NCI-H1092 (cell line): ENCODE data around the gene KIF4B.
"Not testable (repeated sequence)": the region's sequence is repeated elsewhere in the genome, so short reads cannot be mapped to it uniquely, and the experiment has no call there.

ENCODE experiments used
- DNase-seq: peaks from one replicate; lab custom pipeline; 2025; lab: John Stamatoyannopoulos, UW

The KIF4B gene

DNA sequence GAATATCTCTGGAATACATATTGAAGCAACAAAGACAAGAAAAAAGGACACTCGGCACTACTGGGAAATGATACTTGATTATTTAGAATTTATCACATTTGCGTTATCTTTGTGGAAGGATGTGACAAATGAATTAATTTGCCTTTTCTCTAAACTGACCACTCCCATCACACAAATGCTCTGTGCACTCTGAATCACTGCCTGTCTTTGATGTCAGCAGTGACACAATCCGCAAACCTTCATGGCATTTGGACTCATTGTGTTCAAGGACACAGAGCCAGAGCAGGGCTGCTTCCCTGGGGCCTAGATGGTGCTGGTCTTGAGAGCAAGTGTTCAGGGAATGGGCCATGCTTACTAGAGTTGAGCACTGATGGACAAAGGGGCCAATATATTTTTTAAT is 4.9 kb upstream of the KIF4B start:
- DNase-seq: no peak

DNA sequence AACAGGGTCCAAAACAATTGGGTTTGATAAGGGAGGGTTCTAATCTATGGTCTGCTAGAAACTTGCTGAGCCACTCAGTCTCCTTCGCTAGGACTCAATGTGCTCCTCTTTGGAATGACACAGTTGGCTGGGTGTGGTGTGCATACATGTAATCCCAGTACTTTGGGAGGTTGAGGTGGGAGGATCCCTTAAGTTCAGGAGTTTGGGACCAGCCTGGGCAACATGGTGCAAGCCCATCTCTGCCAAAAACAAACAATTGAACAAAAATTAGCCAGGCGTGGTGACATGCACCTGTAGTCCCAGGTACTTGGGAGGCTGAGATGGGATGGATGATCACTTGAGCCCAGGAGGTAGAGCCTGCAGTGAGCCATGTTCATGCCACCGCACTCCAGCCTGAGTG is 2.7 kb upstream of the KIF4B start:
- no peak for DNase-seq

DNA sequence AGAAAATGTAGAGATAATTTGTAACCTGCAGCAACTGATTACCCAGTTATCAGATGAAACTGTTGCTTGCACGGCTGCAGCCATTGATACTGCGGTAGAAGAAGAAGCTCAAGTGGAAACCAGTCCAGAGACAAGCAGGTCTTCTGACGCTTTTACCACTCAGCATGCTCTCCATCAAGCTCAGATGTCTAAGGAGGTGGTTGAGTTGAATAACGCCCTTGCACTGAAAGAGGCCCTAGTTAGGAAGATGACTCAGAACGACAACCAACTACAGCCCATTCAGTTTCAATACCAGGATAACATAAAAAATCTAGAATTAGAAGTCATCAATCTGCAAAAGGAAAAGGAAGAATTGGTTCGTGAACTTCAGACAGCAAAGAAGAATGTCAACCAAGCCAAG is 1.7 kb downstream of the KIF4B start:
- no peak for DNase-seq

DNA sequence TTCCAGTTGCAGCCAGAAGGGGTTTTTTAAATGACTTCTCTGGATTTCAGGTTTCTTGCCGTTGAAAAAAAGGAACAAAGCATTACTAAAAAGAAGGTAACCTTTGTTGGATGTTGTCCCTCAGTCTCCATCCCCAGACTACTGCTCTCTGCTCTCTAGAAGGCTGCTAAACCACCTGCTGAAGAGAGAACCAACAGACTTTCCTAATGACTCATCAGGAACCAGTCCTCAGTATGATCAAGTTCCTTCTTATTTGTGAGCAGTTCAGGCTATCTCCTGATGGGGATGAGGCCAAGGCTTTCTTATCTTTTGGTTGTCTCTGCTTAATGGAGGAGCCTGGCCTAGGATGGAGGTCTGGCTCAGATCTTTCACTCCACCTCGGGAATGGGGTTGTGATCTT is 4.1 kb downstream of the KIF4B start:
- DNase-seq: no peak

DNA sequence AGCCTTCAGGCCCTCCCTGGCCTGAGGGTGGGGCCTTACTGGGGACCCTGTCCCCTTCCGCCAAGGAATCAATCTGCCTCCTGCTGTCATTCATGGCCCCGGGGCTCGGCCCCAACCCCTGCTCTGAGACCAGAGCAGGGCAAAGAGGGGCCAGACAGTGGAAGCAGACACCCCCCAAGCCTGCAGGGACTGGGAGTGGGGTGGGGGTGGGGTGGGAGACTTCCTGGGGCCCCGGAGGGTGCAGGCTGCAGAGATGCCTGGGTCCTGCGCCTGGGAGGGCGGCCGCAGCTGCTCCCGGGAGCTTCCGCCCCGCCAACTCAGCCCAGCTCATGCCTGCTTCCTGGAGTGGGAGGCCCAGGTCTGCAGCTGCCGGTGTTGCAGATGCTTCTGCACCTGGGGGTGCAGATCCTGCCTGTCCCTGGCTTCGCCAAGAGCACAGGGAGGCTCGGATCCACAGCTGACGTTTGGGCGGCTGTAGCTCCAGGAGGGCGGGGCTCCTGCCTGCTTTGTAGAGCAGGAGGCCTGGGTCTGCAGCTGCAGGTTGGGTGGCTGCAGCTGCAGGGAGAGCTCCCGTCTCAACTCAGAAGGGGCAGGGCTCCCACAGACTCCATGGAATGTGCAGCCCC is 6.2 kb downstream of the KIF4B start:
- DNase-seq: no peak

DNA sequence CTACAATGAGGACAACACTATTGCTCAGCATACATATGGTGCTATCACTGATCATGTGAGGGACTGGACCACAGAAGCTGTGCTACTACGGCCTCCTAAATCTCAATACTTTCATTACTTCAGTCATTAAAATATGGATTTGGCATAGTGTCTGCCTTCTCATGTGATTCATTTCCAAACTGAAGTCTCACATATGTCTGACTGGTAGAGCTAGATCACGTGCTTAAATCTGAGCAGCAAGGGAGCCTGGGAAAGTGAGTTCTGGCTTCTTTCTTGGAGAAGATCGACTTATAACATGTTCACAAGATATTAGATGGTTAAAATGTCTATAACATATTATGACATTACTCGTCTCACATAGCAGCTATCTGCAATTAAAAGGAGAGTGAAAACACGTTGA is 8.3 kb downstream of the KIF4B start:
- DNase-seq: no peak

DNA sequence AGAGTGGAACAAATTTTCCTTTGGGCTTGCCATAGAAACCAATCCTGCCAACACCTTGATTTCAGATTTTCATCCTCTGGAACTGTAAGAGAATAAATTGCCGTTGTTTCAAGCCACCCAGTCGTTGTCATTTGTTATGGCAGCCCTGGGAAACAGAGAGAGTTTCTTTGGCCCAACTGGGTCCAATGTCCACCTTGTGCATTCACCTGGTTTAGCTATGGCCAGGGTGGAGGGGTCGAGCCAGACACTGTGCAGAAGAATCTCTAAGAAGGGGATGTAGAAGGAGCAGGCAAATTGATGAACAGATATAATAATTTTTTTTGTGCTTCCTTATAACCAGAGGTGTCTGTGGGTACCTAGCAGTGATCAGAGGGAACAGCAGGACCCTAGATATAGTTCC is 9.8 kb downstream of the KIF4B start:
- no peak for DNase-seq

DNA sequence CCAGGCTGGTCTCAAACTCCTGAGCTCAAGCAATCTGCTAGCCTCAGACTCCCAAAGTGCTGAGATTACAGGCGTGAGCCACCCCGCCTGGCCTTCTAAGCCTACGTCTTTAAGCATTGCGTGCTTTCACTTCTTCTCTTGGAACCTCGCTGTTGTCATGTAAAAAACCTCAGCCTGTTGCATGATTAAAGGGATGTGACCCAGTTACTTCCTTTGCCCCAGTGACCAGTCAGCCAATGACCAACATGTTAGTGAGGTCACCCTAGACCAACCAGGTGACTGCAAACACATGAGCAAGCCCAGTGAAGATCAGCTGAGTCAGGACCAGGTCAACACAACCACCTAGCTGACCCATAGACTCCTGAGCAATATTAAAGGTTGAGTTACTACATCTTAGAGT is 10.5 kb downstream of the KIF4B start:
- no peak for DNase-seq

DNA sequence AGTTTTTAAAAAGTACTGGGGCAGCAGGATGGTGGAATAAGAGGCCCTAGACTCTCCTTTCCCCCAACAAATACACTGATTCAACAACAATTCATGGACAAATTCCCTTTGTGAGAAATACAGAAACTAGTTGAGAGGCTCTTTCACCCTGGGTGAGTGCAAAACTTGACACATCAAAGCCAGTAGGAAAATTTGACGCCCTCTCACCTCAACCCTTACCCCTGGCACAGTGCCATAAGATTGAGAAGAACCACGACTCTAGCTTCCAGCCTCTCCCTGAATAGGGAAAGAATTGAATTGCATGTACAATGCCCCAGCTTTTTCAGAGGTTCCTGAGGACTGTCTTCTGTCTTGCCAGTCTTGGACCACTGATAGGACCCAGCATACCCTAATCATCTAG is 12.3 kb downstream of the KIF4B start:
- DNase-seq: no peak

DNA sequence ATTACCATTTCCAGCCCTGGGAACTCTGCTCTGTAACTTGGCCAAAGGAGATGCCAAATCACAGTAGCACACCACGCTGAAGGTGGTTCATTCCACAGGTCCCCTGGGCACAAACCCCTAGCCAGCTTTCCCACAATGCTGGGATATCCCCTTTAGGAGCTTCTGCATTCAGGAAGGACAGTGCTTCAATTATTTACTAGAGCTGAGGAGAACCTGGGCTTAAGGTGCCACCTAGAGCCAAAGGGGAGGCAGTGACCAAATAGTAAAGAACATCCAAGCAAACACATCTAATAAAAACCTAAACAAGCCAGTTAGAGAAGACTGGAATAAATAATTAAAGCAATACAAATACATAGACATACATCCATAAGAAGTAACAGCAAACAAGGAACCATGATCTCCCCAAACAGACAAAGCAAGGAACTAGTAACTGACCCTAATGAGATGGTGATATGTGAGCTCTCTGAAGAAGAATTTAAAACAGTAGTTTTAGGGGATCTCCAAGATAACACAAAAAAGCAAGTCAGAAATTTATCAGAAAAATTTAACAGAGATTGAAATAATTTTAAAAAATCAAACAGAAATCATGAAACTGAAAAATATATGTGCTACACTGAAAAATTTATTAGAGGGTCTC is 14.6 kb downstream of the KIF4B start:
- no peak for DNase-seq

DNA sequence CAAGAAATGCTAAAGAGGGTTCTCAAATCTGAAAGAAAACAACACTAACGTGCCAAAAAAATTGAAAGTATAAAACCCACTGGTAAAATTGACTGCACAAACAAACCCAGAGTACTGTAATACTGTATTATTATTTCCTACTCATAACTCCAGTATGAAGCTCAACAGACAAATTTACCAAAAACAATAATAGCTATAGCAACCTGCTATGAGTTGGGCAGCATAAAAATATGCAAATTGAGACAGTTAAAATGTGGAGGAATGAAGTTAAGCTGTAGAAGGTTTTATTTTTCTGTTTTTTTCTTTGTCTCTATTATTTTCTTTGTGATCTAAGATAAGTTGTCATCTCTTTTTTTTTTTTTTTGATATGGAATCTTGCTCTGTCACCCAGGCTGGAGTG is 15.7 kb downstream of the KIF4B start:
- DNase-seq: no peak

DNA sequence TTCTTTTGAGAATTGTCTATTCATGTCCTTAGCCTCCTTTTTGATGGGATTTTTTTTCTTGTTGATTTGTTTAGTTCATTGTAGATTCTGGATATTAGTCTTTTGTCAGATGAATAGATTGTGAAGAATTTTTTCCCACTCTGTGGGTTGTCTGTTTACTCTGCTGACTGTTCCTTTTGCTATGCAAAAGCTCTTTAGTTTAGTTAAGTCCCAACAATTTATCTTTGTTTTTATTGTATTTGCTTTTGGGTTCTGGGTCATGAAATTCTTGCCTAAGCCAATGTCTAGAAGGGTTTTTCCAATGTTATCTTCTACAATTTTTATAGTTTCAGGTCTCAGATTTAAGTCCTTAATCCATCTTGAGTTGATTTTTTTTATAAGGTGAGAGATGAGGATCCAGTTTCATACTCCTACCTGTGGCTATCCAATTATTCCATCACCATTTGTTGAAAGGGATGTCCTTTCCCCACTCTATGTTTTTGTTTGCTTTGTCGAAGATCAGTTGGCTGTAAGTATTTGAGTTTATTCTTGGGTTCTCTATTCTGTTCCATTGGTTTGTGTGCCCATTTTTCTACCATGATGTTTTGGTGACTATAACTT is 20.7 kb downstream of the KIF4B start:
- not testable (repeated sequence) for DNase-seq

DNA sequence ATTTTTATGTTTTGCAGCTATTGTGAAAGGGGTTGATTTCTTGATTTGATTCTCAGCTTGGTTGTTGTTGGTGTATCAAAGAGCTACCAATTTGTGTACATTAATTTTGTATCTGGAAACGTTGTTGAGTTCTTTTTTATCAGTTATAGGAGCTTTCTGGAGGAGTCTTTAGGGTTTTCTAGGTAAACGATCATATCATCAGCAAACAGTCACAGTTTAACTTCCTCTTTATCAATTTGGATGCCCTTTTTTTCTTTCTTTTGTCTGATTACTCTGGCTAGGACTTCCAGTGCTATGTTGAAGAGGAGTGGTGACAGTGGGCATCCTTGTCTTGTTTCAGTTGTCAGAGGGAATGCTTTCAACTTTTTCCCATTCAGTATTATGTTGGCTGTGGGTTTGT is 21.5 kb downstream of the KIF4B start:
- not testable (repeated sequence) for DNase-seq

DNA sequence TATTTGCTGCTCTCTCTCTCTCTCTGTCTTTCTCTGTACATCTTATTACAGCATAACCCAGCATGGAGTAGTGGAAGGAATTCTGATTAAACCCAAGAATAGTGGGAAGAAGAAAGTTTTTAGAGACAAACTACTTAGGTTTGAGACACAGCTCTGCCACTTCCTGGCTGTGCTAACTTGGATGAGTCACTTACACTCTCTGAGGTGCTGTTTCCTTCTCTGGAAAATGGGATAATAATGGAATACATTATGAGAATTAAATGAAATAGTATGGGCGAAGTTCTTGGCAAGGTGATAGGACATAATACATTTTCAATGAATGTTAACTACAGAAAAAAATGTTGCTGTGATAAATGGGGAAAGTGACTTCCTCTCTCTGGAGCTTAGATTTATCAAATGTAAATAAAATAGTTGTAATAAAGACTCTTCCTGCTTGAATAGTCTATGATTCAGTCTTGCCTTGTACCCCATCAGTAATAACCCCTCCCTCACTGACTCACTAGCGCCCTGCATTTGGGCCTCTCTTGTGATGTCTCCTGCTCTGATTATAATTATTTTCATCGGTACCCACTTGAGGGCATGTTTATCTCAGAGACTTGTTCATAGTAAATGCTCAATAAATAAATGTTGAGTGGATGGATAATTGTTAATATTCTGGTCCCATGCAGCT is 27.6 kb downstream of the KIF4B start:
- DNase-seq: no peak

DNA sequence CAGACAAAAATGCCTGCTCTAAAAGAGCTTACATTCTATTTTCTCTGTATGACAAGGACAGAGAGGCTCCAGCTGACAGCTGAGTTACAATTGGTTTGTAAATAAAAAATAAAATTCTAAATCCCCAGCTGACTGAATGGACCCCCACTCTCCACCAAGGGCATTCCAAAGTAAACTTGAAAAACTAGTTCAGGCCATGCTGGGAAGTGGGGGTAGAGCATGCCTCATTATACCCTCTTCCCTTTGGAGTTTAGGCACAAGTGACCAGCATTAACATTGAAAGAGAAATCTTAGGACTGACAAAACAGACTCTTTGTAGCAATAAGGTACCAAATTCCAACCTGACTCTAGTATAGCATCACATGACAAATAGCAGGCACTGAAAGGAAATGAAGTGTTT is 31.0 kb downstream of the KIF4B start:
- no peak for DNase-seq

DNA sequence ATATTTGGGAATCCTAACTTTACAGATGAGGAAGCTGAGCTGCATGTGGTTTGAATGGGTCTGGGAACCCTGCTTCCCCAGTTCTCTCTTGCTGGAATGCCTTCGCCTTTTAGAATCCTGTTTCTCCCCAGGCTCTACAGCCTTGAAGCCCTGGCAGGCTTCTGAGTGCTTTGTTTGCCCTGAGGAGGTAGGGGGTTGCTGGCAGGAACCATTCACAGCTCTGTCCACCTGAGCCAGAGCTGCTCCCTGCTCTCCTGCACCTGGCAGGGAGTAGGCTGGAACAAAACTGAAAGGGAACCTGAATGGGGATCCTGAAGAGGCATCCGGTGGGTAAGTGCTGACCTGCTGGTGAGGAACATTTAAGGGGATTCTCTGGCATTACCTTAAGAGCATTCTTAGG is 33.0 kb downstream of the KIF4B start:
- no peak for DNase-seq

DNA sequence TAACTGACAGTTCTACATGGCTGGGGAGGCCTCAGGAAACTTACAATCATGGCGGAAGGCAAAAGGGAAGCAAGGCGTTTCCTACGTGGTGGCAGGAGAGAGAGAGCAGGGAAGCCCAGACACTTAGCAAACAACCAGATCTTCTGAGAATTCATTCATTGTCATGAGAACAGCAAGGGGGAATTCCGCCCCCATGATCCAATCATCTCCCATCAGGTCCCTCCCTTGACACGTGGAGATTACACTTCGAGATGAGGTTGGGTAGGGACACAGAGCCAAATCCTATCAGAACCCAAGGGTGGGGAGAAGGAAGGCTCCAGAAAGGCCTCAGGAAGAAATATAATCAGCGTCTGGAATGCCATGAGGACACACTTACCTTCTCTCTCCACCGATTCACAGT is 34.3 kb downstream of the KIF4B start:
- no peak for DNase-seq

DNA sequence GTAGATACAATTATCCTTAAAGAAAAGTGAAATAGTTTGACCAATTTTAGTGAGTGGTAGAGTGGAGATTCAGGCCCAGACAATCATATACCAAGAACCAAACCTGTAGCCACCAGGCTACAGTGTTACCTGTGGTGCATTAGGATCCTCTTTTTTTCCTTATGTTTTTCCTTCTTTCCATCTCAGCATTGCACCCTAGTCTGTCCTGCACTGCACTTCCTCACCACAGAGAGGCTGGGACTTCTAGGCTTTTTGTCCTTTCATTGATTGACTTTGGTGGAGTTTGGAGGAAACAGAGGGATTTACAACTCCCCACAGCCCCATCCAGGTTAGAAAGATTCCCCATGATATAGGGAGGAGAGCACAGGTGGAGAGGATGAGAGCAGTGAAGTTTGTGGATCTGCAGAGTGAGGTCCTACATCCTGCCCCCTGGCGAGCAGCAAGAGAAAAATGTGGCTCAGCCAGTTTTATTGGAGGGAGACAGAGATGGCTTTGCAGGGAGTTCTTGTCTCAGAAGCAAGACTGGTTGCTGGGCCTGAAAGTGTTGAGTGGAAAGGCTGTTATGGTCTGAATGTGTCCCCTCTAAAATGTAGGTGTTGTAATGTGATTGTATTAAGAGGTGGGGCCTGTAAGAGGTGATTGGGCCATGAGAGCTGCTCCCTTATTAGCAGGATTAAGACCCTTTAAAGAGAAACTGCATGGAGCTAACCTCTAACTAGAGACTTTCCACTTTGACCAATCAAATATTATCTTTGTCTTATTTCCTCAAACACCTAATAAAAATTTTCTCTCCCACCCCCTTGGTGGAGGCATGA is 36.2 kb downstream of the KIF4B start:
- DNase-seq: no peak

DNA sequence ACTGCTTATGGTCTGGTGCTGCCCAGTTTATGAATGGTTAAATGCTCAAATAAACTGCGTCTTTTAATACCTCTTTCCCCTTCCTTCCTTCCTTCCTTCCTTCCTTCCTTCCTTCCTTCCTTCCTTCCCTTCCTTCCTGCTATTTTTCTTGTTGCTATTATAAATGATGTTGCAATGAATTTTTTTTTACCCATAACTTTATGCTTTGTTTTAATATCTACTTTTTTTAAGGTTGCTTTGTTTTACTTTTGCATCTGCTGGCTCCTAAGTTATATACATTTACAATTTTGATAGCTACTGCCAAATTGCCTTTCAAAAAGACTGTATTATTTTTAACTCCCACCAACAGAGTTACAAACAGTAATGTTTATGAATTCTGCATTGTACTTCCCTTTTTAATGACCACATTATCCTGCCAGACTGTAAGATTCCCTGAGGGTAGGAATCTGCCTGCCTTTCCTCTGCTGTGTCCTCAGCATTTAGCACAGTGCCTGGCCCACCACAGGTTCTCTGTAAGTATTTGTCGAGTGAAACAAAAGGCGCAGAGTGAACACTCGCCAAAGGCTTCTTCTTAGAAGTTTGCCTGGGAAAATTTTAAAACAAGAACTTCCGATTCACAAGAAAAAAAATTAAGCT is 36.9 kb downstream of the KIF4B start:
- DNase-seq: no peak

DNA sequence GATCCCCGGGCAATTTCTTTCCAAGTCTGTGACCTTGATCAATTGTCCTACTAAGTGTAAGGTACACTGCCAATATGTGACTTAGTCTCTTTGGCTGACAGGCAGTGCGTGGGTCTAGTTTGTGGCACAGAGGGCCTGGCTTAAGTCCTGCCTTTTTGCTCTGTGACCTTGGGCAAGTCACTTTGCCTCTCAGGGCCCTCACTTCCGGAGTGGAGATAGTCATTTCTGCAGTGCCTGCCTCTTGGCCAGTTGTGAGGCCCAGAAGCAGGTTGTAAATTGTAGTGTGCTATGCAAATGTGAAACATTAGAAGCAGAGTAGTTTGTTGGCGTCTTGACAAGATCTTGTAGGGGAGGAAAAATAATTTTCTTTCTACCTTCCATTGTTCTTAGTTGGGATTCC is 39.0 kb downstream of the KIF4B start:
- no peak for DNase-seq

DNA sequence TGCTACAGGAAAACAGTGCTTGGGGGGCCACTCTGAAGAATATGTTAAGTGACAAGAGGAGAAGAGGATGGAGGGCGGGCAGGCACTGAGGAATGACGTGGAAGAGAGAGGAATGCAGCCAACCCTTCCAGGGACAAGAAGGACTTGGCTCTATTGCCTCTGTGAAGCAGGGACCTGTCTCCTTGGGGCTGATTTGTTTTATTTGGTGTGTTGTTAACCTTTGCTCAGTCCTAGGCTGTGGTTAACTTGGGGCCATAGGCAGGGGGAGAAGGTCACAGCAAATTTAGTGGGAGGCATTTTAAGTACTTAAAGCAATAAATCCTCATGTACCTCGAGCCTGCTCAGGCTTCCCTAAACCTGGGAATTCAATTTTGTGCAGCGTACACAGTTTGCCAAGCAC is 39.9 kb downstream of the KIF4B start:
- no peak for DNase-seq

DNA sequence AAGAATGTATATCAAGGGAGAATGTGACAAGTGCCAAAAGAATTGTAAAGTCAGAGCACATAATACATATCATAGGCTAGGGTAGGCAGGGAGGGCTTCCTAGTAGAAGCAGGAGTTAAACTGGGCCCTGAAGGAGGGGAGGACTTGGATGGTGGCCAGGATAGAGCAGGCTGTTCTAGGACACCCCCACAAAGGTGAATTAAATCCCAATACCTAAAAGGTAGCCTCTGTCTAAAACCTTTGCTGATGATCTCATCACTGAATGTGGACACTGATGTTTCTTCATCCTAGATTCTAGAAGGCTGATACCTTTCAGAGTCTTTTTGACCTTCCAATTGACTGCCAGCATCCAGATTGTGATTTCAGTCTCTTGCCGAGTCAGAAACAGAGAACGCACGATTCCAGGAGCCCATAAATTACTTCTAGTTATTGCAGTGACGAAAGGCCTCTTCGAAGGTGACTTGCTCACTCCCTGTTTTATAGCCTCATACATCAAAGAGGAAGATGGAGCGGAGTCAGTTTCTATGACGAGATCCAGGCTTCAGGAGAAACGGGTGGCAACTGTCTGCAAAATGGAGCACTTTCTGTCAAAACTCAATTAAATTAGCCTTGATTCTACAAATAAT is 43.2 kb downstream of the KIF4B start:
- no peak for DNase-seq
